Fibroblast of lung (primary cell): Measurements from ENCODE around the gene PRRC1. TPM values are rescaled to one million over a fixed set of nuclear protein-coding genes. Genes with fewer than 3 reads are reported as not detected.

Source experiments
- DNase-seq, 2 donors: peaks; one replicate each; pipeline versions ENCODE4 v3.0.0 to v3.0.0-alpha.2; 2010; ENCODE audit warnings: low read depth in 2 of 2
- H2AFZ ChIP-seq: 2 replicates; pipeline ENCODE4 v1.5.1; 2012; ENCODE audit warnings: low read length, control low read depth, inconsistent platforms
- H3K27ac ChIP-seq: 2 replicates; pipeline ENCODE4 v1.5.1; 2011; ENCODE audit warnings: low read length, control low read depth; ENCODE audit not compliant: insufficient read depth
- H3K27me3 ChIP-seq: 2 replicates; pipeline ENCODE4 v1.5.1; 2011; ENCODE audit warnings: mild to moderate bottlenecking, low read length; ENCODE audit not compliant: control insufficient read depth, insufficient read depth
- H3K36me3 ChIP-seq: 2 replicates; pipeline ENCODE4 v1.5.1; 2011; ENCODE audit warnings: low read length; ENCODE audit not compliant: control insufficient read depth, insufficient read depth
- H3K4me1 ChIP-seq: 2 replicates; pipeline ENCODE4 v1.5.1; 2011; ENCODE audit warnings: low read length; ENCODE audit not compliant: control insufficient read depth, insufficient read depth; ENCODE audit errors: extremely low read depth
- H3K4me2 ChIP-seq: 2 replicates; pipeline ENCODE4 v1.5.1; 2011; ENCODE audit warnings: low read length, control low read depth; ENCODE audit not compliant: insufficient read depth; ENCODE audit errors: extremely low read depth
- H3K4me3 ChIP-seq, 4 experiments: fragments of 200-600 bp in 1 of 4; sonication (generic) in 1 of 4; replicated peaks in 1 of 4; 2 replicates each; pipeline ENCODE4 v1.5.1; 2011 to 2016; ENCODE audit warnings: low read length in 4 of 4, low read depth in 3 of 4, mild to moderate bottlenecking in 3 of 4, control low read depth in 2 of 4, inconsistent platforms in 1 of 4, mixed read lengths in 1 of 4; ENCODE audit not compliant: insufficient read depth in 1 of 4; ENCODE audit errors: control extremely low read depth in 1 of 4
- H3K79me2 ChIP-seq: 2 replicates; pipeline ENCODE4 v1.5.1; 2012; ENCODE audit warnings: mild to moderate bottlenecking, low read length, inconsistent platforms; ENCODE audit not compliant: control insufficient read depth, insufficient read depth
- H3K9ac ChIP-seq: 2 replicates; pipeline ENCODE4 v1.5.1; 2011; ENCODE audit warnings: mild to moderate bottlenecking, low read length, control low read depth; ENCODE audit not compliant: insufficient read depth
- H3K9me3 ChIP-seq: 2 replicates; pipeline ENCODE4 v1.5.1; 2012; ENCODE audit warnings: low read depth, low read length; ENCODE audit not compliant: control insufficient read depth, insufficient read depth
- H4K20me1 ChIP-seq: 2 replicates; pipeline ENCODE4 v1.5.1; 2011; ENCODE audit warnings: low read length; ENCODE audit not compliant: control insufficient read depth, insufficient read depth; ENCODE audit errors: extremely low read depth
- EZH2 ChIP-seq: IDR thresholded peaks from 2 replicates; pipeline ENCODE4 v1.5.1; 2012; ENCODE audit warnings: low read length, control low read depth, mild to moderate bottlenecking; ENCODE audit errors: missing control alignments
- polyA plus RNA-seq, 2 donors: library from polyadenylated mRNA; depleted of rRNA in 1 of 2; stranded (reverse) in 1 of 2; unstranded in 1 of 2; fragments of >200 nt; gene quantifications; 2 replicates each; pipeline ENCODE4 v1.2.1, GENCODE V29; 2011 to 2012; ENCODE audit warnings: missing spikeins in 1 of 2
- total RNA-seq: library from RNA; depleted of rRNA; stranded (reverse); fragments of >200 nt; gene quantifications from 2 replicates; pipeline ENCODE4 v1.2.1, GENCODE V29; 2014
- TF ChIP-seq, protein P1 (sequence below), 2 donors: IDR thresholded peaks in 1 of 2; conservative IDR thresholded peaks in 1 of 2; 1 replicate in 1 of 2; 2 replicates in 1 of 2; pipeline ENCODE4 v1.5.1; 2011 to 2012; ENCODE audit warnings: low read length in 2 of 2, control low read depth in 1 of 2, inconsistent platforms in 1 of 2, low read depth in 1 of 2, mild to moderate bottlenecking in 1 of 2

PRRC1 gene
- total and polyA plus RNA-seq, 2 donors (not counting 1 experiment from before 2014, with no cell fraction given): 44.3 to 125 TPM

DNA sequence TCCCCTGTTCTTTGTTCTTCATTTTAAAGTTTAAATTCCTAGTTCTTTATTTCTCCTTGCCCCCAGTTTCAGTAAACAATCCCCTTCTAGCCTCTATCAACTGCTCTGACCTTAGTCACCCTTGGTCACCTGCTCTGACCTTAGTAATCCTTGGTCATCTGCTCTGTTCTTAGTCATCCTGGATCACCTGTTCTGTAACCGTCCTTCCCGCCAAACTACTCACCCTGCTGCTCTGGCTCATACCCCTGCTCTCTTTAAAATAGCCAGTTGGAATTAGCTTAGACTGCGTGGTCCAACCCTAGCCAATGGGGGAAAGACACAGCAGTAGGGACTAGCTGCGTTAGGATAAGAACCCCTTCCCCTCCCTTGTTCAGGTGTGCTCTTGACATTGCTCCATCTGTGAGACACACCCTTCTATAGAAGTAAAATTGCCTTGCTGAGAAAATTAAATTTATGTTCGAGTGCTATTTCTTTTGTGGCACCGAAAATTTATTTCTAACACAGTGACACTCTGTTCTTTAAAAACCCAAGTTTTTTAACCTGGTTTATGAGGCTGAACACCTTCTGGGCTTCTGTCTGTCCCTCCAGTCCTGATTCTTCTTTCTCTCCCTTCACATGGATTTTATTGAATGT is 3.8 kb downstream of the PRRC1 start:
- H3K36me3 ChIP-seq: peaks cover 3% of the 10 kb centered on the region
- peaks cover 3% of the 10 kb centered on the region for H4K20me1 ChIP-seq
- no peak for TF ChIP-seq EZH2
- TF ChIP-seq, protein P1, sequence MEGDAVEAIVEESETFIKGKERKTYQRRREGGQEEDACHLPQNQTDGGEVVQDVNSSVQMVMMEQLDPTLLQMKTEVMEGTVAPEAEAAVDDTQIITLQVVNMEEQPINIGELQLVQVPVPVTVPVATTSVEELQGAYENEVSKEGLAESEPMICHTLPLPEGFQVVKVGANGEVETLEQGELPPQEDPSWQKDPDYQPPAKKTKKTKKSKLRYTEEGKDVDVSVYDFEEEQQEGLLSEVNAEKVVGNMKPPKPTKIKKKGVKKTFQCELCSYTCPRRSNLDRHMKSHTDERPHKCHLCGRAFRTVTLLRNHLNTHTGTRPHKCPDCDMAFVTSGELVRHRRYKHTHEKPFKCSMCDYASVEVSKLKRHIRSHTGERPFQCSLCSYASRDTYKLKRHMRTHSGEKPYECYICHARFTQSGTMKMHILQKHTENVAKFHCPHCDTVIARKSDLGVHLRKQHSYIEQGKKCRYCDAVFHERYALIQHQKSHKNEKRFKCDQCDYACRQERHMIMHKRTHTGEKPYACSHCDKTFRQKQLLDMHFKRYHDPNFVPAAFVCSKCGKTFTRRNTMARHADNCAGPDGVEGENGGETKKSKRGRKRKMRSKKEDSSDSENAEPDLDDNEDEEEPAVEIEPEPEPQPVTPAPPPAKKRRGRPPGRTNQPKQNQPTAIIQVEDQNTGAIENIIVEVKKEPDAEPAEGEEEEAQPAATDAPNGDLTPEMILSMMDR (conservative IDR thresholded peaks at IDR 0.05 in 1 of 2, IDR thresholded peaks at IDR 0.05 in 1 of 2; ENCODE audit: low read depth in 1 of 2, low read length in 2 of 2): no peak

DNA sequence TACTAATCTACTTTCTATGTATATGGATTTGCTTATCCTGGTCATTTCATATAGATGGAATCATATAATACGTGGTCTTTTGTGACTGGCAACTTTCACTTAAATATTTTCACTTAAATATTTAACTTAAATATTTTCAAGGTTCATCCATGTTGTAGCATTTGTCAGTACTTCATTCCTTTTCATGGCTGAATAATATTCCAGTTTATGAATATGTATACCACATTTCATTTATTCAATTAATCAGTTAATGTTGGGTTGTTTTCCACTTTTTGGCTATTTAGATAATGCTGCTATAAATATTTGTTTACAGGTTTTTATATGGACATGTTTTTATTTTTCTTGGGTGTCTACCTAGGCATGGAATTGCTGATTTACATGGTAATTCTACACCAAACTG is 7.7 kb downstream of the PRRC1 start:
- no peak overlapping the region for H2AFZ ChIP-seq
- DNase-seq: no peak
- H4K20me1 ChIP-seq: peaks cover 3% of the 10 kb centered on the region
- H3K4me3 ChIP-seq: no peak overlapping the region
- no peaks in the 10 kb centered on the region for H3K9me3 ChIP-seq
- H3K9ac ChIP-seq: no peak overlapping the region
- no peak overlapping the region for H3K27ac ChIP-seq
- H3K4me2 ChIP-seq: no peak overlapping the region
- H3K36me3 ChIP-seq: peaks cover 3% of the 10 kb centered on the region
- no peak for TF ChIP-seq EZH2
- TF ChIP-seq, protein P1 (conservative IDR thresholded peaks at IDR 0.05 in 1 of 2, IDR thresholded peaks at IDR 0.05 in 1 of 2; ENCODE audit: low read depth in 1 of 2, low read length in 2 of 2): no peak
- H3K27me3 ChIP-seq: no peaks in the 10 kb centered on the region
- no peaks in the 10 kb centered on the region for H3K4me1 ChIP-seq
- H3K79me2 ChIP-seq: peaks cover 38% of the 10 kb centered on the region

More for the DNA sequence above, 3.8 kb downstream of the PRRC1 start:
- H3K27ac ChIP-seq: no peak overlapping the region
- no peaks in the 10 kb centered on the region for H3K9me3 ChIP-seq
- H3K9ac ChIP-seq: no peak overlapping the region
- peaks cover 61% of the 10 kb centered on the region for H3K79me2 ChIP-seq
- H3K4me3 ChIP-seq: no peak overlapping the region
- no peak for DNase-seq
- no peak overlapping the region for H3K4me2 ChIP-seq
- no peak overlapping the region for H2AFZ ChIP-seq
- H3K27me3 ChIP-seq: no peaks in the 10 kb centered on the region
- H3K4me1 ChIP-seq: no peaks in the 10 kb centered on the region

DNA sequence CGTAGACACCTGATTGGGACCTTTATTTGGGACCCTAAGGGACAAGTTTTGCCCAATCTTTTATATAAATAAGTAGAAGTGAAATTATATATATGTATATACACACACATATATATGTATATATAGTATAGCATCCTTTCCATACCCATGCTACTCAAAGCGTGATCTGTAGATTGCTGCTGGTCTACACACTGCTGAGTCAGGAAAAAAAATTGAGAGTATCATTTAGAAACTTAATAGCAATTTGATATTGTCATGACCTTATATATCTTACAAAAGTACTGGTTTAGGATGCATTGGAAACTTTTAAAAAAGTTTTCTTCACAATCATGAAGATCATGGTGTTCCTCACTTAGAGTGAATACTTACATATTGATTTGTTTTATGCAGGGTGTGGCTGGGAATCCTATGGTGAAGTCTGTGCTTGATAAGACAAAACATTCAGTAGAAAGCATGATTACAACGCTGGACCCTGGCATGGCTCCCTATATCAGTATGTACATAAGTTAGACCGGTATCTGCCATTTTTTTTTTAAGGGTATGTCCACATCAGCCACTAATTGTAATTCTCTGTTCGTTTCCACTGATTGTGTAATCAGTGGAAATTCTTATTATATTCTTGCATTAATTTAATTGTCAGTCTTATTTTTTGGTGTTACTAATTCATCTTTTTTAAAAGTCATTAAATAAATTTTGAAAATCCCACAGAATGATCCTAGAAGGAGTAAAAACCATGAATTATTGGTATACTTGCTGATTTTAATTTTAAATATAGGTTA is 12.7 kb downstream of the PRRC1 start:
- Histone ChIP-seq H3K4me2 (no peak overlapping the region), H3K27me3 (no peaks in the 10 kb centered on the region), H3K4me1 (no peaks in the 10 kb centered on the region), H3K36me3 (peaks cover 6% of the 10 kb centered on the region), H3K9me3 (no peaks in the 10 kb centered on the region), H4K20me1 (no peaks in the 10 kb centered on the region), H3K9ac (no peak overlapping the region), H2AFZ (no peak overlapping the region), H3K79me2 (peaks cover 7% of the 10 kb centered on the region), H3K27ac (no peak overlapping the region), H3K4me3 (no peak overlapping the region)
- DNase-seq: no peak
- no peak for TF ChIP-seq EZH2
- TF ChIP-seq, protein P1 (conservative IDR thresholded peaks at IDR 0.05 in 1 of 2, IDR thresholded peaks at IDR 0.05 in 1 of 2; ENCODE audit: low read depth in 1 of 2, low read length in 2 of 2): no peak
